GM12873 (cell line): ENCODE measurements around the gene CNTN5.

Experiments used
- TF ChIP-seq, protein P1 (sequence below): IDR thresholded peaks from 2 replicates; pipeline ENCODE4 v1.5.1; 2012; ENCODE audit warnings: low read depth, mild to moderate bottlenecking, moderate library complexity, low read length, control low read depth; ENCODE audit not compliant: insufficient read depth; ENCODE audit errors: missing control alignments

Gene CNTN5

DNA sequence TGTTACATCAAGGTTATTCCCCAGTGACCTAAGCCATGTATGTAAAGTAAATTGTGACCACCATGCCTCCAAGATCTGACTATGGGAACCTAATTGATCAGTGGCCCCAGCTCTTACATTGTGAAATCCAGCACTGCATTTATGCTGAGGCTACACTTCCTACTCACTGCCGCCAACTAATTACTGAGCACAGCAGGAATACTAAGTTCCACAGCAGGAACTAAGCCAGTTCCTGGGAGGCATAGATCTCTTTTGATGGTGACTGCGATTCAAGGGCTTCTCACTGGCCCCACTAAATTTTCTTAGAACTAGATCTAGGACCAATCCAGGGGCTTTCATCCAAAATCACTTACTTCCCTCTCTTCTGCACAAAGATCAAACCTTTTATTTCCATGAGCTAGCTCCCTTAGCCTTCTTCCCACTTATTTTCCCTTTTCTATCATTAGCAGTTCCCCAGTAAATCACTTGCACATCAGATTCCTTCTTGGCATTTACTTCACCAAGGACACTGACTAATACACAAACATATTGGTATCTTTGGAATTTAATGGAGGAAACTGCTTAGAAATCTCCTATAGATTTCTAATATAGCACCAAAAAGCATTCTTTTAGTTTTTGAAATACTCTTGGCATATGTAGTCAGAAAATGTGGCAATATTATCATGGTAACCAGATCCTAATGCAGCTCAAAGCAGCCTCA lies 46.0 kb downstream of the CNTN5 start:
- TF ChIP-seq, protein P1, sequence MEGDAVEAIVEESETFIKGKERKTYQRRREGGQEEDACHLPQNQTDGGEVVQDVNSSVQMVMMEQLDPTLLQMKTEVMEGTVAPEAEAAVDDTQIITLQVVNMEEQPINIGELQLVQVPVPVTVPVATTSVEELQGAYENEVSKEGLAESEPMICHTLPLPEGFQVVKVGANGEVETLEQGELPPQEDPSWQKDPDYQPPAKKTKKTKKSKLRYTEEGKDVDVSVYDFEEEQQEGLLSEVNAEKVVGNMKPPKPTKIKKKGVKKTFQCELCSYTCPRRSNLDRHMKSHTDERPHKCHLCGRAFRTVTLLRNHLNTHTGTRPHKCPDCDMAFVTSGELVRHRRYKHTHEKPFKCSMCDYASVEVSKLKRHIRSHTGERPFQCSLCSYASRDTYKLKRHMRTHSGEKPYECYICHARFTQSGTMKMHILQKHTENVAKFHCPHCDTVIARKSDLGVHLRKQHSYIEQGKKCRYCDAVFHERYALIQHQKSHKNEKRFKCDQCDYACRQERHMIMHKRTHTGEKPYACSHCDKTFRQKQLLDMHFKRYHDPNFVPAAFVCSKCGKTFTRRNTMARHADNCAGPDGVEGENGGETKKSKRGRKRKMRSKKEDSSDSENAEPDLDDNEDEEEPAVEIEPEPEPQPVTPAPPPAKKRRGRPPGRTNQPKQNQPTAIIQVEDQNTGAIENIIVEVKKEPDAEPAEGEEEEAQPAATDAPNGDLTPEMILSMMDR, result no peak

DNA sequence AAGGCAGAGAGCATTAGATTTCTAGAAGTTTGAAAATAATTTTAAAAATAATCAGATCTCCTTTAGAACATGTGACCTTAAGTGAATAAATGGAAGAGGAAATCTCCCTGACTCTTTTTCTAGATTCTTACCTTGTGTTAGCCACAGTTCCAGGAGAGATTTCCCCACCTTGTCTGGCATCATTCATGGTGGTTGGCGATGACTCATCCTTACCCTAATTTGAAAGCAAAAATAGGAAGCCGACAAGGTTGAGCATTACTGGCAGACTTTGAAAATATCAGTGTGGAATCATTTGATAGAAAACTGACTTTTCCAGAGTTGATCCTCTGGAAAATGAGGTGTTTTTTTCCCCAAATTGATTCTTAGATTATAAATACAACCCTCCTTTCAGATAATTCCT lies 48.1 kb downstream of the CNTN5 start:
- TF ChIP-seq, protein P1, result no peak

DNA sequence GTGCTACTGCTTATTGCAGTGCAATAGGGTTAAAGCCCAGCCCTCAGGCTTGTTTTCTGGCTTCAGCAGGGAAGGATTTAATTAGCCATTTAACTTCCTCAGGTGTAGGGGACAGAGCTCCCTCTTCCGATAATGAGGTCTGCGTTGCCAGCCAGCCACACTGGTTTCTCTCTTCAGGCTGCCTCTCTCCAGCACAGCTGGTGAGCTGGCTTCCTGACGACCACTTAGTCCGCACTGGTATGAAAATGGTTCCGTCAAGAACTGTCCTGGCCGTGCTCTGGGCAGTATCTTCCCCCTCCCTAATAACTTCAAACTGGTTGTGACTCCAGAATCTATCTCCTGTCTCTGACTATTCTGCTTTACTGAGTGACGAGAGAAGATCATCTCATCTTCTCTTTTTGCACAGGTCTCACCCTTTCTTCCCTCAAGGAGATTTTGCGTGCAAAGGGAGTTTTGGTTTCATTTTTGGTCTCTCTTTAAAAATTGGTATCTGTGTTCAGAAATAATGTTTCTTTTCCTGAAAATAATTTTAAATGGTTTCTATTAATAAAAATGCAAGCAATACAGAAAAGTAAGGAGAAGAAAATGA lies 49.2 kb downstream of the CNTN5 start:
- TF ChIP-seq, protein P1, result no peak

DNA sequence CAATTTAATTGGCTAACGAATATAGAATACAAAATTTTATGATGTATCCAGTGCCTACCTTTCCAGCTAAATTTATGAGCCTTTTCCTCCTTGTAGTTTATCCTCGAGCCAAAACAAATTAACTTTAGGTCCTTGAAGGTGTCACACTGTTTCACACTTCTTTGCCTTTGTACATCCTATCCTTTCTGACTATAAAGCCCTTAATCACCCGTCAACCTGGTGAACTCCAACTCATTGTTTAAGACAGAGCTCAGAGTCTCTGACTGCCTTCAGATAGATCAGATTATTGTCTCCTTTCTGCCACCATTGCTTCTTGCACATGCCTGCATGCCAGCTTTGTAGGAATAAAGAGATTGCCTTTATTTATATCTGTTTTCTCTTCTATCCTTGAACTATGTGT lies 58.8 kb downstream of the CNTN5 start:
- TF ChIP-seq, protein P1, result no peak

DNA sequence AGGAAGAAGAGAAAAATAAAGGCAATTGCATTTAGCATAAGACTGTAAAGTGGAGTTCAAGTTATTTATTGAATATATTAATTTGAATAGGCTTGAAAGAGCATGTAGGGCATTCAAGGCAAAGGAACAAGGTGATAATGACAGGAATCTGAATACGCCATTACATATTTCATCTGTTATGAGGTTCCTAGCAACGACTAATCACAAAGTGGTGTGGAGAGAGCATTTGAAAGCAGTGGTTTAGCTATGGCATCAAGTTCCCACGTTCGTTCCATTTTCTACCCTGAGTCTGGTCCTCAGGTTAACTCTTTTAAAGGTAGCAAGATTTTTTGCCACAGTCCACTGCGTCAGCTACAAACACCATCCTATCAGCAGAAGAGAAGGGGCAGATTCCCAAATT lies 59.4 kb downstream of the CNTN5 start:
- TF ChIP-seq, protein P1, result no peak

DNA sequence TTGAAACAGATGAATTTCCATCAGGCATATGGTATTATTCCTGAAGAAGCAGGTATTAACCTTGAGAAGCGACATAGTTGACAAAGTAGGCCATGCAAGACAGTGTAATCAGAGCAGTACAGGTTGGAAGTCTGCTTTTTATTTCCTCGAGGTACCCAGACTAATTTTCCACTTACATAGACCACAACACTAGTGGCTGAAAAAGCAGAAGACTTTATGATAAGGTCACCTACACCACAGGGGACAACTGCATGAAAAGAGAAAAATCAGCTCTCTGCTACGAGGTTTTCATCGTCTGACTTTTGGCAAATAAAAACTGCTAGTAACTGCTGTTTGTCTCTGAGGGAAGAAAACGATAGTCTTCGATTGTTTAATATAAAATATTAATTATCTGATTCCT lies 77.5 kb downstream of the CNTN5 start:
- TF ChIP-seq, protein P1, result no peak

DNA sequence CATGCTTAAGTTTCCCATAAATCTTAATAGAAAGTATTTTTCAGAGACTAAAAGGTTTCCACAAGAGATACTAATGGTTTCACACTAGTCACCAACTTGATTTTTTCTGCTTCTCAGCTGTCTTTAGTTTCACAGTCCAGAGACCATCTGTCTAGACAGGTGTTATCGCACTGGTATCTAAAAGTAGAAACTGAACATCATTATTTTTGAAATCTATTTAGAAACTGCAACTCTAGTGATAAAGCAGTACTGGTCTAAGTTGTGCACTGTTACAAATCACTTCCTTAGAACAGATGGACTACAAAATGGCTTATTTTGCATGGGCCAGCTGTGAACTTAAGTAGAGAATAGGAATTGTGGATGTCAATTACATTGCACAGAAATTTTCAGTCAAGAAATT lies 78.0 kb downstream of the CNTN5 start:
- TF ChIP-seq, protein P1, result no peak
